NOMO-1 (cell line): ENCODE data around the gene RERG.

Source experiments
- DNase-seq, 2 experiments: peaks; one replicate each; lab custom pipeline; 2025; ENCODE audit not compliant: unreplicated experiment in 2 of 2; lab: John Stamatoyannopoulos, UW

RERG gene

GRCh38 chr12:15192720-15193119, 28.5 kb downstream of the RERG start:
- DNase-seq: no peak

GRCh38 chr12:15188127-15188526, 33.1 kb downstream of the RERG start:
- no peak for DNase-seq

- DNase-seq: no peak
Measured at GRCh38 chr12:15186597-15186996, 34.6 kb downstream of the RERG start.

GRCh38 chr12:15184484-15184883, 36.7 kb downstream of the RERG start:
- no peak for DNase-seq

- DNase-seq: no peak
Measured at GRCh38 chr12:15183821-15184220, 37.4 kb downstream of the RERG start.

GRCh38 chr12:15181017-15181683, 40.1 kb downstream of the RERG start:
- no peak for DNase-seq

- DNase-seq: no peak
Measured at GRCh38 chr12:15180325-15180724, 40.9 kb downstream of the RERG start.

- DNase-seq: no peak
Measured at GRCh38 chr12:15179672-15180071, 41.5 kb downstream of the RERG start.

GRCh38 chr12:15173142-15173541, 48.1 kb downstream of the RERG start:
- no peak for DNase-seq

- no peak for DNase-seq
Measured at GRCh38 chr12:15172060-15172822, 49.0 kb downstream of the RERG start.

- DNase-seq: no peak
Measured at GRCh38 chr12:15171012-15171655, 50.1 kb downstream of the RERG start.

- no peak for DNase-seq
Measured at GRCh38 chr12:15168026-15168678, 53.1 kb downstream of the RERG start.

GRCh38 chr12:15165012-15165659, 56.1 kb downstream of the RERG start:
- DNase-seq: no peak

- no peak for DNase-seq
Measured at GRCh38 chr12:15163030-15163976, 57.9 kb downstream of the RERG start.

GRCh38 chr12:15158083-15158482, 63.1 kb downstream of the RERG start:
- DNase-seq: no peak

- DNase-seq: no peak
Measured at GRCh38 chr12:15157269-15157671, 63.9 kb downstream of the RERG start.

- DNase-seq: no peak
Measured at GRCh38 chr12:15155271-15155670, 65.9 kb downstream of the RERG start.

GRCh38 chr12:15154103-15154502, 67.1 kb downstream of the RERG start:
- no peak for DNase-seq

GRCh38 chr12:15152868-15153267, 68.3 kb downstream of the RERG start:
- no peak for DNase-seq

- no peak for DNase-seq
Measured at GRCh38 chr12:15152456-15152855, 68.8 kb downstream of the RERG start.
